GM18519 (cell line): ENCODE measurements around the gene LAMA4.

Source experiments
- ATAC-seq: cut with Tn5 transposase; IDR thresholded peaks from one replicate; pipeline ENCODE4 v1.9.1; 2021; ENCODE audit warnings: mild to moderate bottlenecking, moderate library complexity; ENCODE audit not compliant: unreplicated experiment, low FRiP score

Gene LAMA4

GRCh38 chr6:112253841-112254816, at the start of gene LAMA4:
Gene LAMA4 (minus strand): TSS chr6:112254567. CDS start chr6:112254150, 417 bp downstream.
- no peak for ATAC-seq

DNA sequence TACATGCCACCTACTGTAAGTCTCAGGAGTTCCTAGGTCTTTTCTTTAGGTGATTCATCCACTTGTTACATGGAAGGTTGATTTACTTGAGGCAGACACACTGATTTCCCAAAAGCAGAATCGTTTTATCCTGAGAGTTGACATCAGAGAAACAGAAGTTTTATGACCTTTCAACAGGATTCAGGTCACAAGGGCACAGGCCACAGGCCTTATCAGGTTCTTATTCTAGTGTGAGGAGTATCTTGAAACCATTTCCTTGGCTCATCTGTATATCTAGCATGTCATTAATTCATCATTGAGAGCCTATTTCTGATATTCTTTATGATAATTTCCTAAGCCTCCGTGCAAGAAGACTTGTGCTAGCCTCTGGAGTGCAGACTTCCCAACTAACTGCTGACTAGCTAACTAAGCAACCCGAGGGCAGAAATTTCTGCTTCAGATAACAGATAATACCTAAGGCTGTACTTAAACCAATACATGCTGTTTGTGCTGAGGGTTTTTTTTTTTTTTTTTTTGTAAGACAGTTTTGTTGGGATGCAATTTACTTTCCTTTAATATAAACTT, 47.9 kb upstream of the LAMA4 start:
- ATAC-seq, result no peak

DNA sequence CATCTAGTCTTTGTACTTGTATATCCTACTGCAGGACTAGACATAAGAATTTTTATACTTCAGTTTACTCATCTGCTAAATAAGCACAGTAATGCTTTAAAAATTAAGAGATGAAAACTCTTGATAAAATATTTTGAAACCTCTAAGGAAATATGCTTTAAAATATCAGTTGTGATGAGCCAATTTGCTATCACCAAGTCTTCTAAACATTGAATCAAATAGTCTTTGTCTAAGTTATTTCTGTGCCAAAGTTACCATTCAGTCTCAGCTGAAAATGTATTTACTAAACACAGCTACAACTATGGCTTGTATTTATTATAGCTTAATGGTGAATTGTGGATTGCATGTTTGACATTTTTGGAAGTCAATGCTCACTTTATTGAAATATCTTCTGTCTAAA, 46.5 kb upstream of the LAMA4 start:
- no peak for ATAC-seq

DNA sequence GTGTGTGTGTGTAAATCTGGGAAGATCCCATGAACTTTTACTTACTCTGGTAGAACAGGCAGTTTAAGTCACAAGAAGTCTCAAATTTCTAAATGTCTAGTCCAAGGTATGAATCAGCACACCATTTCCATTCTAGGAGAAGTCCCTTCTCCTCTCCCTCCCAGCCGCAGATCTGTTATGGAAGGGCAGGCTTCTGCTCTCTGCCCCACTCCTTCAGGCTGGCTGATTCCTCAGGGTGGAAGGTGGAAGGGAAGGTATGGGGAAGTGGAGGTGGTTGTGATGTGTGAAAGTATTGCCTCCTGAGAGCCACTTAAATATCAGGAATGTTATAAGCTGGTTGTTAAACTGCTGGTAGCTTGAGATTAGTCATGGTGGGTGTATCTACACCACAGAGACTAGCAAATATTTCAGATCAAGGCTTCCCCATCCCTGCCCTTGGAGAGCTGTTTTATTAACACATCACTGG, 44.5 kb upstream of the LAMA4 start:
- ATAC-seq, result no peak

DNA sequence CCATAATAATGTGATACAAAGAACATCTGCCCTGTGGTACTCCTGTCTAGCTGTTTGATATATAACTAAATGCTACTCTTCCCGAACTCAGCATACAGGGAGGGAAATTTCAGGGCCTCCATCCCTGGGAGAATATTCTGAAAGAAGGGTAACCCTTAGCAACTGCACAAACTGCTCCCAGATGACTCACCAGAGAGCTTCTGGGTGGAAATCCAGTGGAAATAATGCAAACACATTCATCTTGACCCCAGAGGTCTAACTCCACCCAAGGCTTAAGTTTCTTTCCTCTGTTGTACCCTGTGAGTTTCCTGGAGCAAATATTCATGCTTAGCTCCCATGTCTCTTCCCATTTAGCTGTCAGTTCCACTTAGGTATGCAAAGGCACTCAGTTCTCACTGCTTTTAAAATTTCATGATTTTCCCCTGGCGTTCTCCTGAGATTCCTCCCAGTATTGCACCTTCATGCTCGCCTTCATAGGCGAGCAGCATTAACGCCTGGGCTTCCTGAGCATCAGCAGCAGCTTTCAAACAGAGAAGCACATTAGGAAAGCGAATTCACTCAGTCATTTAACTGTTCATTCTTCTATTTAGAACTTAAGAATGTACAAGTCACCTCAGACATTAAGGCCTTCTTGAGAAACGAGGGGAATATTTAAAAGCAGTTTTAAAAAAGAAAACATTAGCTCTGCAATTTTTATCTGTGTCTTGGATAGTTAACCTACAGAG, 43.8 kb upstream of the LAMA4 start:
- ATAC-seq, result no peak

- ATAC-seq, result no peak
Measured at GRCh38 chr6:112296694-112297093, 42.3 kb upstream of the LAMA4 start.

DNA sequence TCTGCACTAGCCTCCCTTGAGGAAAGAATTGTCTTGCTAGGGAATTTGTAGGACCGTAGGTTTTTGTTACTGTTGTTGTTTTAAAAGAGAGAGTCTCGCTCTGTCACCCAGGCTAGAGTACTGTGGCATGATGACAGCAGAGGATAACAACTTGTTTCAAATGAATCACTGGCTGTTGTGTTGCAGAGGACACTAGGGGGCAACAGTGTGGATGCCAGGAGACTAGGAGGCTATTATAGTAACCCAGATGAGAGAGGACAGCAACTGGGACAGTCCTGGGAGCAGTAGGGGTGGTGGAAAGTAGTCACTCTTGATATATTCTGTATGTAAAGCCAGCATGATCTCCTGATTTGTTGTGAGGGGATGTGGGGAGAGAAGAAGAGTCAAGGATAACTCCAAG, 41.8 kb upstream of the LAMA4 start:
- ATAC-seq, result peak; percentile 80

DNA sequence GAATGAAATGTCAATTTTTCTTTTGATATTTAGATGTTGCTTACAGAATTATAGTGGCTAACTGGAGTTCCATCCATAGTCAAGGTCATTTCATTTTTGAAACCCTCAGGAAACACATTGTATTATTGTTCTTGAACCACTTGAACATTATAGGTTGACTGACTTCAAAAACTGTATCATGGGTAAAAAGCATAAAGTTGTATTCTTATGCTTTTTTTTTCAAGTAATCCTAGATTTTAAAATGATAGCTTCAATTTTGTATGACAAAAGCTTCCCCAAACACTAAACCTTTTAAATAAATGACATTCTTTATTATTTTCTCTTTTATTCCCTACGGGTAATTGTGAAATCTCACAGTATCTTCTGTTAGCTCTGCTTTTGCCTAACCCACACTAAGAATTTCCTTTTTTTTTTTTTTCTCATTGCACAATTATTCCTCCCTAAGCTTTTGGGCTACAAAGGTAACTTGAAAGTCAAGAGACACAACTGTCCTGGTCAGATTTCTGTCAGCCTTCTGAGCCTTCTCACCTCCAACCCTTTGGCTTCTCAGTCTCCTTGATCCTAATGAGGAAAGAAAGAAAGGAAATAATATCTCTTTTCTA, 36.9 kb upstream of the LAMA4 start:
- ATAC-seq, result no peak

DNA sequence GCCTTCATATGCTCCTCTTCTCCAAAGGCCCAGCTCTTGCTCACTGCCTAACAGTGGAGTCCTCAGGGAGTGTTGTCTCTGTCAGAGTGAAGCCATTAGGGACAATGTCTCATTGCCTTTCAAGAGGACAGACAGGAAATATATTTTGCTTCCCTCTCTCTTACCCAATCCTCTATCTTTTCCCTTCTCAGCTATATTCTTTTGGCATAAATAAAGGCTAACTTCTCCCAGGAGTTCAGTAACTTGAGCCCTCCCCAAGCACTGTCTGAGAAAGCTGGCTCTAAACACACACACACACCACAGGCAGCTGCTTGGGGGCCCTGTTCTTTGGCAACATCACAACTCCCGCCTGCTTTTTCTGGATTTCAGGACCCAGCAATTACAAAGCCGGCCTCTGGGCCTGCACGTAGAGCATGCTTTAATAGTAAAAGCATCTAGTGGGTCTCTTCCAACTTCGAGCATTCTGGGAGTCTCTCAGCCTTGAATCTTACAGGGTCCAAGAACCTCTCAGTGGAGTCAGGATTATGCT, 34.7 kb upstream of the LAMA4 start:
- no peak for ATAC-seq

GRCh38 chr6:112288475-112288874, 34.1 kb upstream of the LAMA4 start:
- ATAC-seq, result no peak

DNA sequence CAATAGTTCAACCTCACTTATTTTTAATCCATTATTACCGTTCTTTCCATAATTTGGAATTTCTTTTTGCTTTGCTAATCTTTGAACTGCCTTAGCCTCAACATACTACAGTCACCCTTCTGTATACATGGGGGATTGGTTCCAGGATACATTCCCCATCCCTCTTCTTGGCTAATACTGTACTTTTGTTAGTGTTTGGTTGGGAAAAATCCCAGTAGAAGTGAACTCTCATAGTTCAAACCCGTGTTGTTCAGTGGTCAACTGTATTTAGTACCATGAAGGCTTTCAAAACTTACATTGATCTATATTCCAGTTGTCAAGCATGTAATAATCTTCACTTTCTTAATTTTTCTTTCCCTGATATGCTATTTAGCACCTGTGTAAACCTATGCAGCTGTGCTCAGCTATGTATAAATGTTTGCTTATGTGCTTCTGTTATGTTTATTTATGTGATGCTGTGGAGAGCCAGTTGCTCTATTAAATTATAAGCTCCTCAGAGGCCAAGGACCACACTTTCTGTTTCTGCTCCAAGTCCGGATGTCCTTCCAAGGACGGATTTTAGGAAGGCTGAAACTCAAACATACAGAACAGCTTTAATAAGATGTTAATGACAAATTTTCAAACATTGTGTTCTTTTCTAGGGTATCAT, 33.3 kb upstream of the LAMA4 start:
- ATAC-seq, result no peak

DNA sequence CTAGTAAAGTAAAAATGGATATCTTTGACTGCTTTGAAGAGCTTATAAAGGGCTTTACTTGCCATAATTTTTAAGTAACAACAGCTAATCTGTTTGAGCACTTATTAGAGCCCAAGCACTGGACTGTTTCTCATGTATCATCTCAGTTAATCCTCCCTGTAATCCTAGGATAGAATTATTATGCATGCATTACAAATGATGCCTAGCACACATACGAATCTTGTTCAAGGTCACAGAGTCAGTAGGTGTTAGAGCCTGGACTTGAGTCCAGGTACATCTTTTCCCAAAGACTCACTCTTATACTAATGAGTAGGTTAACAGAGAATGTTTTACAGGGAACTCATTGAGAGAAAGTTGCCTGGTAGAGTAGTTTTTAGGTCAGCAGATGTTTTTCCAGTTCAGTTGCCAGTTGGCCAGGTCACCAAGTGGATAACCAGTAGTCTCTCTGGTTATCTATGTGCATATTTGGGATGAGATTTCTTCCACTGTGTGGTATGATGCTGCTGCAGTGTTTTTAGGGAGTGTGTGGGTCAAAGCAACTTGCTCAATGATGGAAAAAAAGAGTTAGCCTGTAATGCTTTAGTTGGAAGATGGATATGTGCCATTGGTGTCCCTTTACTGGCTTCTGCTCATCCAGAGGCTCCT, 32.3 kb upstream of the LAMA4 start:
- no peak for ATAC-seq

- peak; percentile 81 for ATAC-seq
Measured at GRCh38 chr6:112286010-112286409, 31.6 kb upstream of the LAMA4 start.

DNA sequence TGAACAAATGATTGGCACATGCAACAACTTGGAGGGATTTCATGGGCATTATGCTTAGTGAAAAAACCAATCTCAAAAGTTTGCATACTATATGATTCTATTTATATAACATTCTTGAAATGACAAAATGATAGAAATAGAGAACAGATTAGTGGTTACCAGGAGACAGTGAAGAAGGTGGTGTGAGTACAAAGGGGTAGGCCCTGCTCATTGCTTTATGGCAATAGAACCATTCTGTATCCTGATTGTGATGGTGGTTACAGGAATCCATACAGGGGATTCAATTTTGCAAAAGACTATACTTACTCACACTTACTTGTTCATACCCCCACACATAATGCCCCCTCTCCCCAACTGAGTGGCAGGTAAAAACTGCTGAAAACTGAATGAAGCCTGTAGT, 30.2 kb upstream of the LAMA4 start:
- ATAC-seq, result no peak

DNA sequence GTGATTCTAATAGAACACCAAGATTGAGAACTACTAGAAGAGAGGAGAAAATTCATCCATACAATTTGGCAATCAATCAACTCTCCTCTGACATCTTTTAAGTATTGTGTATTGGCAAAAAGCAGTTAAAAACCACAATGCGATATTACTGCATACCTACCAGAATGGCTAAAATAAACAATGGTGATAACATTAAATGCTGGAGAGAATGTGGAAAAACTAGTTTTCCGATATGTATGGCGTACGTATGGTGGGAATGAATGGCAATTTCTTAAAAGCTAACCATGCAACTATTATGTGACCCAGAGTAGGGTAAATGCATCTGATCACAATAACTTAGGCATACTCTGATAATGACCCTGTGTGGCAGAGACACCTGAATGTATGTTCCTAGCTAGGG, 29.3 kb upstream of the LAMA4 start:
- no peak for ATAC-seq

GRCh38 chr6:112281821-112282615, 27.7 kb upstream of the LAMA4 start:
- no peak for ATAC-seq

DNA sequence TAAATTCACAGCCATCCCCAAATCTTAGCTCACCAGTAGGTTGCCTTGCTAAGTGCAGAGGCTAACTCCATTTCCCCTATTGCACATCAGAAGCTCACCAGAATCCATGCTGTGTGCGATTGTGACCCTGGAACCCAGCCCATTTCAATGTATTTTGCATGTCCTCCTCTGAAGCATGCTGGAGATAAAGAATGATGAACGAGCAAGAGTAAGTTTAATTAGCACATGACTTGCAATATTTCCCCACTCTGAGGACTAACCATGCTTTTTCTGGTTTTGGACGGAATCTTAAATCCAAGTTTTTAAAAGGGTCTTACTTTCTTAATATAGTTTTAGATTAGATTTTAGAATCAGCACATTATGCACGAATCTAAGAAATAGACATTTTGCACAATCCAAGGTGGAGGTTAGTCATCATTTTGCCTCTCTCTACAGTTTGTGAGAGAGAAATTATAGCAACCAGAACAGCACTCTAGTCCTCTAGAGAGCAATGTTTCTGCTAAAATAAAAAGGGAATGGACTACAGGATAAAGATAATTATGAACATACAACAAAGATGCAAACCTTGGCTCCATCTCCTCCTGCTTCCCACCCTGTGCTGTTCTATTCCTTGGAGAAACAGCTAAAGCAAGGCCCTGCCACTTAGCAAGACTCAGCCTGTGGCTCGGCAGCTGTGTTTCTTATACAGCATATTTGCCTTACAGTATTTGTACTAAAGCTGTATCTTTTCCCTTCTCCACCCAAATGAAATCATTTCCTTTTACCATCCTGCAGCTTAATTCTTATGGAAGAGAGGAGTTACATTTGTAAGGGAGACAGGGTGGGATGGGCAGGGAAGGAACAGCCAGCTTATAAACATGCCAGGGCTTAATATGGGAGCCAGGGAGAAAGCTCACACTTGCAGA, 24.9 kb upstream of the LAMA4 start:
- no peak for ATAC-seq

DNA sequence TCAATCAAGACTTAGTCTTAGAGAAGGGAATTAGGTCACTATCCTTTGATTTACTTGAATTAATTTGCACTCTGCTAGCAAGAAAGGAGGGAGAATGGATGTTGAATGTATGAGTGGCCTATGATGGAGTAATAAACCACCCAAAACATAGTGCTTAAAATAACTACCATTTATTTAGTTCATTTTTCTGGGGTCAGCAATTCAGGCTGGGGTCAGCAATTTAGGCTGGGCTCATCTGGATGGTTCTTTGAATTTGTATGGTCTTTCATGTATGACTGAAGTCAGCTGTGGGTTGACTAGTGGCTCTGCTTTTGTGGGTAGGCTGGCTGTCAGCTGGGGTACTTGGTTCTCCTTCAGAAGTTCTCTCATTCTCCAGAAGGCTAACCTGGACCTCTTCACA, 21.0 kb upstream of the LAMA4 start:
- ATAC-seq, result no peak
